Psoas muscle (tissue), 8 donors: ENCODE measurements around the gene ODAD3. TPM values are rescaled to one million over a fixed set of nuclear protein-coding genes. Genes with fewer than 3 reads are reported as not detected.

ENCODE experiments used
- ATAC-seq, 4 donors: fragments of 200-7000 bp; cut with Tn5 transposase; one replicate each; pipeline ENCODE4 v1.9.1; 2020; ENCODE audit warnings: moderate library complexity in 3 of 4, mild to moderate bottlenecking in 2 of 4
- DNase-seq, 2 donors: peaks; one replicate each; pipeline ENCODE4 v3.0.0-alpha.2; 2020
- H3K27ac ChIP-seq: fragments of 200-600 bp; one replicate; pipeline ENCODE4 v1.8.0; 2022
- H3K27me3 ChIP-seq, 3 donors: fragments of 200-600 bp in 1 of 3; one replicate each; pipeline versions ENCODE4 v1.6.1 to v1.8.0; 2013 to 2022; ENCODE audit warnings: low read length in 2 of 3, mild to moderate bottlenecking in 2 of 3, moderate library complexity in 1 of 3; ENCODE audit not compliant: insufficient read depth in 3 of 3
- H3K36me3 ChIP-seq, 2 donors: fragments of 200-600 bp in 1 of 2; one replicate each; pipeline versions ENCODE4 v1.6.1 to v1.8.0; 2013 to 2022; ENCODE audit warnings: low read depth in 1 of 2, mild to moderate bottlenecking in 1 of 2, moderate library complexity in 1 of 2; ENCODE audit not compliant: insufficient read depth in 1 of 2
- H3K4me1 ChIP-seq: fragments of 200-600 bp; one replicate; pipeline ENCODE4 v1.8.0; 2022
- H3K4me3 ChIP-seq: fragments of 200-600 bp; one replicate; pipeline ENCODE4 v1.8.0; 2022; ENCODE audit warnings: mild to moderate bottlenecking
- H3K9me3 ChIP-seq: fragments of 200-600 bp; one replicate; pipeline ENCODE4 v1.8.0; 2022
- WGBS, 3 donors: extraction: QIAGEN DNeasy Blood & Tissue Kit; methylation state at CpG; one replicate each; pipeline versions ENCODE4 v1.1.6 to v1.1.7; 2013; 5-methylcytosine and 5-hydroxymethylcytosine counted together
- intact Hi-C, 2 donors: fragments of 100-400 bp; cut with DNase I; formaldehyde crosslinking; loops; one replicate each; pipeline versions ENCODE4 v1.11.0 to v1.14.2; 2022
- polyA plus RNA-seq, 3 donors: library from polyadenylated mRNA; stranded (reverse); fragments of 200-250 nt; gene quantifications; one replicate each; pipeline ENCODE4 v1.2.3, GENCODE V29; 2013
- total RNA-seq, 4 donors: library from RNA; stranded (reverse); fragmentation: NEBNext Ultra II Directional in 2 of 4; extraction: Animal tissue kit (Norgen Biotek cat#: 25700) in 2 of 4; gene quantifications; one replicate each; pipeline versions ENCODE4 v1.2.1 to v1.2.4, GENCODE V29; 2021 to 2023
- TF ChIP-seq, protein P1 (sequence below): fragments of 200-600 bp; IDR thresholded peaks from one replicate; pipeline ENCODE4 v1.8.0; 2022; ENCODE audit warnings: antibody characterized with exemption
- donor health status: healthy with polysubstance abuse.
- donor health status: DM: no; HTN: no; CAD: no; lungs with moderate emphysema.
- donor health status: Bipolar disorder and iron deficiency.
- donor health status: healthy.
- donor health status: DM: yes; HTN: yes; CAD: no.
- donor health status: DM: no; HTN: no; CAD: no.
- donor health status: DM: no; HTN: no; CAD: no.
- donor health status: DM: yes; HTN: yes; CAD: no.

The ODAD3 gene
- total and polyA plus RNA-seq, 7 donors: 0.09 to 0.87 (median 0.17) TPM; not detected in 2

DNA sequence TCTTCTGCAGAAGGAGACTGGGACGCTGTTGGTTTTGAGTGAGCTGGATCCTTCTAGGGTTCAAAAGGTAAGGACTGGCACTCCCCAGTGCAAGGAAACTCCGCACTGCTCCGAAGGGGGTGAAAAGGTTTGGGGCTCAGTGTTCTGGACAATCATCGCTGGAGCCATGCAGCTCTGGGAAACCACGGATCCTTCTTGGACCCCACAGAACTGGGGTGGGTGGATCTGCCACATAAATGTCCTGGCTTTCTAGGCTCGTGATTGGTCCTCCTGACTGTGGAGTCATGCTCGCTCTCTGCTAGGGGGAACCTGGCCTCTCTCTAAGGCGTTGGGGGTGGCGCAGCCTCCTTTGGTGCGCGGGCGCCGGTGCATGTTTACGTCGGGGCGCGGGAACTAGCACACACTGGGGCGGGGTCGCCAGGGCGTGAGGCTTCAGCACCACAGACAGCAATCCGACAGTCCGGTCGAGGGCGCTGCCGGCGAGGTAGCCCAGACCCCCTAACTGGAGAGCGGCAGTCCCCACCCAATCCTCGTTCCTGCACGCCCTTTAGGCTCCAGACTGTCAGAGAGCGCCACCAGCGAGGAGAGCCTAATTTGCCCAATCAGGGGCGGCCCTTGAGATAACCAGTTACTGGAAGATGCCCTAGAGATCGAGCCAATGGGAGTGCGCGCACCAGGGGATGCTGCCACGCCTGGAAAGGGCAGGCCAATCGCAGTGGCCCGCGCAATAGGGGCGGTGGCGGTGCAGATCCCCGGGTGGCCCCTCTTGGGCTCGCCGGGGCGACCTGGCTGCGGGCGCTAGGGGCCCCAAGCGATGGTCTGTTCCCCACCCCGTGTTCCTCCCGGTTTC is 46.8 kb upstream of the ODAD3 start:
- ATAC-seq (peak; percentile 65 to 75 (median 72)), DNase-seq (peak; percentile 76 to 83)
- WGBS, 3 donors: 3% methylated on average over 43 to 50 of the region's 50 CpGs
- peaks cover 14% of the 10 kb centered on the region for H3K4me1 ChIP-seq
- intact Hi-C loops: loop anchor here (5.0 kb wide), 2 partner anchors 99 to 189 kb away; partner anchors contain the start of gene EPOR (in 1 of the 2)
- no peak overlapping the region for H3K27ac ChIP-seq
- H3K36me3 ChIP-seq: peaks cover 0 to 8% of the 10 kb centered on the region in 2 donors
- peak overlapping the region; percentile 57 for H3K4me3 ChIP-seq
- TF ChIP-seq, protein P1, sequence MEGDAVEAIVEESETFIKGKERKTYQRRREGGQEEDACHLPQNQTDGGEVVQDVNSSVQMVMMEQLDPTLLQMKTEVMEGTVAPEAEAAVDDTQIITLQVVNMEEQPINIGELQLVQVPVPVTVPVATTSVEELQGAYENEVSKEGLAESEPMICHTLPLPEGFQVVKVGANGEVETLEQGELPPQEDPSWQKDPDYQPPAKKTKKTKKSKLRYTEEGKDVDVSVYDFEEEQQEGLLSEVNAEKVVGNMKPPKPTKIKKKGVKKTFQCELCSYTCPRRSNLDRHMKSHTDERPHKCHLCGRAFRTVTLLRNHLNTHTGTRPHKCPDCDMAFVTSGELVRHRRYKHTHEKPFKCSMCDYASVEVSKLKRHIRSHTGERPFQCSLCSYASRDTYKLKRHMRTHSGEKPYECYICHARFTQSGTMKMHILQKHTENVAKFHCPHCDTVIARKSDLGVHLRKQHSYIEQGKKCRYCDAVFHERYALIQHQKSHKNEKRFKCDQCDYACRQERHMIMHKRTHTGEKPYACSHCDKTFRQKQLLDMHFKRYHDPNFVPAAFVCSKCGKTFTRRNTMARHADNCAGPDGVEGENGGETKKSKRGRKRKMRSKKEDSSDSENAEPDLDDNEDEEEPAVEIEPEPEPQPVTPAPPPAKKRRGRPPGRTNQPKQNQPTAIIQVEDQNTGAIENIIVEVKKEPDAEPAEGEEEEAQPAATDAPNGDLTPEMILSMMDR: no peak
- H3K27me3 ChIP-seq: peaks cover 0 to 62% (median 19%) of the 10 kb centered on the region in 3 donors
- no peaks in the 10 kb centered on the region for H3K9me3 ChIP-seq

DNA sequence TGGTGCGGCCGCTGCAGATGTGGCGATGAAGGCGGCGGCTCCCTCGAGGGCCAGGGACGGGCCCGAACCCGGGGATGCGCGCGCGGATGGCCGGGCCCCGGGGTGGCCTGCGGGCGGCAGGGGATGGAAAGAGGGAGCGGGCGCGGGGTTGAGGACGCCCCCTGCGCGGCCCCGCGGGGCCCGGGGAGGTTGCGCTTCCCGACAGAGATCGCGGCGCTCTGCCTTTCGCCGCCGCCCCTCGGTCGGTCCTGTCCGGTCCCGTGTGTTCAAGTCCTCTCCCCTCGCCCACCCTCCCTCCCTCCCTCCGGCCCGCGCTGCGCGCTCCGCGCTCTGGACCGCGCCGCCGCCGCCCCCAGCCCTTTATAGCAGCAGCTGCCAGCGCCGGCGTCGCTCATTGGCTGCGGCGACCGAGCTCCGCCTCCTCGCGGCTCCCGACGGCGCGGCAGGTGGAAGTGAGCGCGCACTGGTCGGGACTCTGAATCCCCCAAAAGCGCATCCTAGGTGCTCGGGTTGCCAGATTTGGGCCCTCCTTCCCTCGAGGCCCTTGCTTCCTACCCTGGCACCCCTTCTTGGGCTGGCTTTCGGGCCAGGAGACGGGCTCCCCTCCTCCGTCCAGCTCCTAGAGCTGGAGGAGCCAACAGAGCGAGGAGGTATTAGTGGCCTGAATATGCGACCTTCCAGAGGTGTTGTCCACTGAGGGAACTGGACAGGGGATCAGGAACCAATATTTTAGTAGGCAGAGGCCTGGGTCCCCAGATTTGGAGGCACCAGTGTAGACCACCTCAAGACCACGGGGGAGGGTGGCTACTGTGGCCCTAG is 46.0 kb upstream of the ODAD3 start, which contains the start of gene ELAVL3:
Gene ELAVL3 (minus strand): TSS at position 332 of the 819 bp plus-strand sequence. CDS start 438 bp downstream, outside the sequence.
- Histone ChIP-seq H3K27me3 (peaks cover 0 to 62% (median 19%) of the 10 kb centered on the region in 3 donors), H3K4me1 (peaks cover 14% of the 10 kb centered on the region), H3K36me3 (peaks cover 0 to 5% of the 10 kb centered on the region in 2 donors), H3K9me3 (no peaks in the 10 kb centered on the region), H3K4me3 (peak within 1 kb of the TSS; percentile 57), H3K27ac (no peak within 1 kb of the TSS)
- TF ChIP-seq, protein P1: no peak
- 5 to 10% (median 7%) methylated on average over 33 to 77 of the region's 77 CpGs for whole genome bisulfite sequencing, 3 donors
- DNase-seq (no peak), ATAC-seq (no peak)
- intact Hi-C loops: loop anchor here (5.0 kb wide), 2 partner anchors 99 to 189 kb away; partner anchors contain the start of gene EPOR (in 1 of the 2)

DNA sequence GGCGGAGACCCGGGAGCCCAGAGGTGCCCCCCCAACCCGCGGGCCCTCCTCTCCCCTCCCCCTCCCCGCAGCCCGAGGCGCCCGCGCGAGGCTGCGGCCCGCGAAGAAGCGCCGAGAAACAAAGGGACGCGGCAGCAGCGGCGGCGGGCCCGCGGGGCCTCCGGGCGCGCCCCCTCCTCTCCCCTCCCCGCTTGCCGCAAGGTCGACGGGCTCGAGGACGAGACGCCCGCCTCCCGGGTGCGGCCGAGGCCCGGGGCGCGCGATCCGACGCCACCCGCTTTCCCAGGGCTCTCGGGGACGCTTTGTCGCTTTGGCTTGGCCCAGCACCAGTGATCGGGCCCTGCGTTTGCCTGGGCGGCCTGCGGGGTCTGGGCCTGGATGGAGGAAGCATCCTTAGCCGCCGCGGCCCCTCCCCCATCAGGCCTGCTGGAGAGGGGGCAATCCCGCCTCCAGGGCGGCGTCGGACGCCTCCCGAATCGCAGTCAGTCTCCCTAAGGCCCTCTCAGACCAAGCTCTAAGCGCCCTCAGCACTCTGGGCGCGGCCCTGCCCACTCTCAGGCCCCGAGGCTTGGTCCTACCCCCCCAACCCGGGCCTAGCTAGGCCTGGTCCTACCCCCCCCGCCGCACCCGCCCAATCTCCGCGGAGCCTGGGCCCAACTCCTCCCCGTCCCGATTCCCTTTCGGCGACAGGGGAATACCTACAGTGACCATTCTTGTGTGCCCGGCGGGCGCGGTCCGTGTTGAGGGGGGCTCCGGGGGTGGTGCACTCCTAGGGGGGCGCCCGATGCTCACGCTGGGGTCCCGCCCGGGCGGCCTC is 45.2 kb upstream of the ODAD3 start:
- TF ChIP-seq, protein P1: no peak
- 3 to 5% (median 5%) methylated on average over 31 to 80 of the region's 86 CpGs for WGBS, 3 donors
- intact Hi-C loops: loop anchor here (5.0 kb wide), 2 partner anchors 98 to 188 kb away; partner anchors contain the start of gene EPOR (in 1 of the 2)
- ATAC-seq: no peak
- no peak for DNase-seq
- H3K27ac ChIP-seq: no peak overlapping the region
- peak overlapping the region; percentile 44 for H3K4me3 ChIP-seq
- H3K9me3 ChIP-seq: no peaks in the 10 kb centered on the region
- peaks cover 0 to 5% of the 10 kb centered on the region in 2 donors for H3K36me3 ChIP-seq
- H3K4me1 ChIP-seq: peaks cover 14% of the 10 kb centered on the region
- H3K27me3 ChIP-seq: peaks cover 0 to 62% (median 19%) of the 10 kb centered on the region in 3 donors
